Astrocyte of the hippocampus (primary cell): ENCODE measurements around the gene RXFP3.
A peak's percentile ranks its signal among the peaks of the same experiment; 100 is the strongest.
"Not testable (repeated sequence)": the region's sequence is repeated elsewhere in the genome, so short reads cannot be mapped to it uniquely, and the experiment has no call there.

Experiments used
- DNase-seq: peaks from one replicate; pipeline ENCODE4 v3.0.0; 2011; ENCODE audit warnings: low read depth, low spot score

Gene RXFP3

GRCh38 chr5:33934176-33934575, 2.0 kb upstream of the RXFP3 start:
- no peak for DNase-seq

- peak; percentile 89 for DNase-seq
Measured at GRCh38 chr5:33936004-33936380, 194 bp upstream of the RXFP3 start.

- DNase-seq = no peak
Measured at GRCh38 chr5:33937017-33937706, 976 bp downstream of the RXFP3 start.

- no peak for DNase-seq
Measured at GRCh38 chr5:33937707-33938506, 1.7 kb downstream of the RXFP3 start.

GRCh38 chr5:33938507-33938796, 2.3 kb downstream of the RXFP3 start:
- no peak for DNase-seq

GRCh38 chr5:33938881-33939280, 2.7 kb downstream of the RXFP3 start:
- no peak for DNase-seq

GRCh38 chr5:33939556-33940262, 3.5 kb downstream of the RXFP3 start:
- DNase-seq = no peak

- no peak for DNase-seq
Measured at GRCh38 chr5:33941090-33941489, 4.9 kb downstream of the RXFP3 start.

- DNase-seq = no peak
Measured at GRCh38 chr5:33944543-33945132, 8.5 kb downstream of the RXFP3 start.

- not testable (repeated sequence) for DNase-seq
Measured at GRCh38 chr5:33952175-33952574, 16.0 kb downstream of the RXFP3 start.

GRCh38 chr5:33957577-33958150, 21.5 kb downstream of the RXFP3 start:
- DNase-seq = no peak

- DNase-seq = no peak
Measured at GRCh38 chr5:33958176-33958575, 22.0 kb downstream of the RXFP3 start.

GRCh38 chr5:33964132-33964700, 28.0 kb downstream of the RXFP3 start:
- DNase-seq = no peak

GRCh38 chr5:33966805-33967204, 30.6 kb downstream of the RXFP3 start:
- DNase-seq = no peak

GRCh38 chr5:33968211-33969005, 32.2 kb downstream of the RXFP3 start:
- DNase-seq = no peak

GRCh38 chr5:33969572-33970452, 33.6 kb downstream of the RXFP3 start:
- DNase-seq = peak; percentile 67

- DNase-seq = no peak
Measured at GRCh38 chr5:33973271-33973670, 37.1 kb downstream of the RXFP3 start.

- peak; percentile 23 for DNase-seq
Measured at GRCh38 chr5:33975852-33976251, 39.7 kb downstream of the RXFP3 start.

GRCh38 chr5:33976307-33976706, 40.1 kb downstream of the RXFP3 start:
- DNase-seq = no peak

- DNase-seq = no peak
Measured at GRCh38 chr5:33978306-33978705, 42.1 kb downstream of the RXFP3 start.
